ENCODE measurements around the gene TNS3.

- TF ChIP-seq, protein P1, sequence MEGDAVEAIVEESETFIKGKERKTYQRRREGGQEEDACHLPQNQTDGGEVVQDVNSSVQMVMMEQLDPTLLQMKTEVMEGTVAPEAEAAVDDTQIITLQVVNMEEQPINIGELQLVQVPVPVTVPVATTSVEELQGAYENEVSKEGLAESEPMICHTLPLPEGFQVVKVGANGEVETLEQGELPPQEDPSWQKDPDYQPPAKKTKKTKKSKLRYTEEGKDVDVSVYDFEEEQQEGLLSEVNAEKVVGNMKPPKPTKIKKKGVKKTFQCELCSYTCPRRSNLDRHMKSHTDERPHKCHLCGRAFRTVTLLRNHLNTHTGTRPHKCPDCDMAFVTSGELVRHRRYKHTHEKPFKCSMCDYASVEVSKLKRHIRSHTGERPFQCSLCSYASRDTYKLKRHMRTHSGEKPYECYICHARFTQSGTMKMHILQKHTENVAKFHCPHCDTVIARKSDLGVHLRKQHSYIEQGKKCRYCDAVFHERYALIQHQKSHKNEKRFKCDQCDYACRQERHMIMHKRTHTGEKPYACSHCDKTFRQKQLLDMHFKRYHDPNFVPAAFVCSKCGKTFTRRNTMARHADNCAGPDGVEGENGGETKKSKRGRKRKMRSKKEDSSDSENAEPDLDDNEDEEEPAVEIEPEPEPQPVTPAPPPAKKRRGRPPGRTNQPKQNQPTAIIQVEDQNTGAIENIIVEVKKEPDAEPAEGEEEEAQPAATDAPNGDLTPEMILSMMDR (IDR thresholded peaks at IDR 0.05; ENCODE audit: insufficient read depth, low read length), result no peak
- TF ChIP-seq POLR2AphosphoS5 (IDR thresholded peaks at IDR 0.05; ENCODE audit: low read depth), result no peak
- TF ChIP-seq, protein P2, sequence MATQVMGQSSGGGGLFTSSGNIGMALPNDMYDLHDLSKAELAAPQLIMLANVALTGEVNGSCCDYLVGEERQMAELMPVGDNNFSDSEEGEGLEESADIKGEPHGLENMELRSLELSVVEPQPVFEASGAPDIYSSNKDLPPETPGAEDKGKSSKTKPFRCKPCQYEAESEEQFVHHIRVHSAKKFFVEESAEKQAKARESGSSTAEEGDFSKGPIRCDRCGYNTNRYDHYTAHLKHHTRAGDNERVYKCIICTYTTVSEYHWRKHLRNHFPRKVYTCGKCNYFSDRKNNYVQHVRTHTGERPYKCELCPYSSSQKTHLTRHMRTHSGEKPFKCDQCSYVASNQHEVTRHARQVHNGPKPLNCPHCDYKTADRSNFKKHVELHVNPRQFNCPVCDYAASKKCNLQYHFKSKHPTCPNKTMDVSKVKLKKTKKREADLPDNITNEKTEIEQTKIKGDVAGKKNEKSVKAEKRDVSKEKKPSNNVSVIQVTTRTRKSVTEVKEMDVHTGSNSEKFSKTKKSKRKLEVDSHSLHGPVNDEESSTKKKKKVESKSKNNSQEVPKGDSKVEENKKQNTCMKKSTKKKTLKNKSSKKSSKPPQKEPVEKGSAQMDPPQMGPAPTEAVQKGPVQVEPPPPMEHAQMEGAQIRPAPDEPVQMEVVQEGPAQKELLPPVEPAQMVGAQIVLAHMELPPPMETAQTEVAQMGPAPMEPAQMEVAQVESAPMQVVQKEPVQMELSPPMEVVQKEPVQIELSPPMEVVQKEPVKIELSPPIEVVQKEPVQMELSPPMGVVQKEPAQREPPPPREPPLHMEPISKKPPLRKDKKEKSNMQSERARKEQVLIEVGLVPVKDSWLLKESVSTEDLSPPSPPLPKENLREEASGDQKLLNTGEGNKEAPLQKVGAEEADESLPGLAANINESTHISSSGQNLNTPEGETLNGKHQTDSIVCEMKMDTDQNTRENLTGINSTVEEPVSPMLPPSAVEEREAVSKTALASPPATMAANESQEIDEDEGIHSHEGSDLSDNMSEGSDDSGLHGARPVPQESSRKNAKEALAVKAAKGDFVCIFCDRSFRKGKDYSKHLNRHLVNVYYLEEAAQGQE (IDR thresholded peaks at IDR 0.05; ENCODE audit: insufficient replicate concordance, low read depth), result no peak
- TF ChIP-seq GABPA (IDR thresholded peaks at IDR 0.05; ENCODE audit: low read depth), result no peak
Observed at GRCh38 chr7:47478926-47479711, 102.8 kb downstream of the TNS3 start.

Data from HL-60 (cell line).